GM18498 (cell line): ENCODE measurements around the gene CD9.
"Not testable (repeated sequence)": the region's sequence is repeated elsewhere in the genome, so short reads cannot be mapped to it uniquely, and the experiment has no call there.

ENCODE experiments used
- ATAC-seq: cut with Tn5 transposase; IDR thresholded peaks from one replicate; pipeline ENCODE4 v1.9.1; 2021; ENCODE audit warnings: mild to moderate bottlenecking, moderate library complexity; ENCODE audit not compliant: unreplicated experiment

Gene CD9

GRCh38 chr12:6178981-6179761, 21.0 kb upstream of the CD9 start:
- no peak for ATAC-seq

GRCh38 chr12:6180268-6181051, 19.7 kb upstream of the CD9 start:
- no peak for ATAC-seq

GRCh38 chr12:6181166-6181565, 19.0 kb upstream of the CD9 start:
- no peak for ATAC-seq

GRCh38 chr12:6181583-6182278, 18.5 kb upstream of the CD9 start:
- no peak for ATAC-seq

GRCh38 chr12:6182279-6182898, 17.8 kb upstream of the CD9 start:
- no peak for ATAC-seq

GRCh38 chr12:6183689-6184428, 16.3 kb upstream of the CD9 start:
- no peak for ATAC-seq

GRCh38 chr12:6185961-6186827, 14.0 kb upstream of the CD9 start:
- no peak for ATAC-seq

- no peak for ATAC-seq
These were observed 12.0 kb upstream of the CD9 start for GRCh38 chr12:6187948-6188793.

GRCh38 chr12:6189028-6189427, 11.2 kb upstream of the CD9 start:
- ATAC-seq = no peak

GRCh38 chr12:6189952-6190598, 10.1 kb upstream of the CD9 start:
- not testable (repeated sequence) for ATAC-seq

- ATAC-seq = not testable (repeated sequence)
These were observed 9.3 kb upstream of the CD9 start for GRCh38 chr12:6190767-6191530.

- no peak for ATAC-seq
These were observed 7.4 kb upstream of the CD9 start for GRCh38 chr12:6192604-6193380.

GRCh38 chr12:6193853-6194815, 6.1 kb upstream of the CD9 start:
- ATAC-seq = no peak

GRCh38 chr12:6195665-6196535, 4.3 kb upstream of the CD9 start:
- no peak for ATAC-seq

- ATAC-seq = no peak
These were observed 2.1 kb upstream of the CD9 start for GRCh38 chr12:6198051-6198450.
